Fibroblast of skin of right biceps (primary cell): Measurements from ENCODE around the gene TLX1.

Experiments used
- DNase-seq: peaks from one replicate; pipeline ENCODE4 v3.0.0-alpha.2; 2013

The TLX1 gene

DNA sequence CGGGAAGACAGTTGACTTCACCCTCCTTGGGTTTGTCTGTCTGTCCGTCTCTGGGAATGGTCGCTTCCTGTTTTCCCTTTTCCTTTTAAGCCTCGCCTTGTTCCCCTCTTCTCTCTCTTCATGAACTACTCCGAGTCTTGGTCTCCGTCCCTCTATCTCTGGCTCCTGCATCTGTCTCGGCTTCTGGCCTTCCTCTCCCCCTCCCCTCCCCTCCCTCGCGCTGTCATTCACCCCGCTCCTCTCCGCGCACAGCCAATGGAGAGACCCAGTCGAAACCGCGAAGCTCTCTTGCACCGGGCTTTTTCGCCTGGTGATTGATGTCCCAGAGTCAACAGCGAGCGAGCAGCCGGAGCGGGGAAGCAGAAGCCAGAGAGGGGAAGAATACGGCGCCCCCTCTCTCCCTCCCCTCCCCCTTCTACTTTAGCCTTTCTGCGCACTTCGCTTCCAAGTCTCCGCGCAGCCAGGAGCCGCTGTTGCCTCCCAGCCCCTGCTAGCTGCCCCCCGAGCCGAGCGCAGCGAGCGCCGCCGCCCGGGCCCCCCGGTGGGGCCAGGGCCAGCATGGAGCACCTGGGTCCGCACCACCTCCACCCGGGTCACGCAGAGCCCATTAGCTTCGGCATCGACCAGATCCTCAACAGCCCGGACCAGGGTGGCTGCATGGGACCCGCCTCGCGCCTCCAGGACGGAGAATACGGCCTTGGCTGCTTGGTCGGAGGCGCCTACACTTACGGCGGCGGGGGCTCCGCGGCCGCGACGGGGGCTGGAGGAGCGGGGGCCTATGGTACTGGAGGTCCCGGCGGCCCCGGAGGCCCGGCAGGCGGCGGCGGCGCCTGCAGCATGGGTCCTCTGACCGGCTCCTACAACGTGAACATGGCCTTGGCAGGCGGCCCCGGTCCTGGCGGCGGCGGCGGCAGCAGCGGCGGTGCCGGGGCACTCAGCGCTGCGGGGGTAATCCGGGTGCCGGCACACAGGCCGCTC, at the start of gene TLX1:
TLX1 (plus strand) TSS at position 317 of the 978 bp plus-strand sequence; CDS start at position 559, 242 bp downstream.
- DNase-seq = no peak

DNA sequence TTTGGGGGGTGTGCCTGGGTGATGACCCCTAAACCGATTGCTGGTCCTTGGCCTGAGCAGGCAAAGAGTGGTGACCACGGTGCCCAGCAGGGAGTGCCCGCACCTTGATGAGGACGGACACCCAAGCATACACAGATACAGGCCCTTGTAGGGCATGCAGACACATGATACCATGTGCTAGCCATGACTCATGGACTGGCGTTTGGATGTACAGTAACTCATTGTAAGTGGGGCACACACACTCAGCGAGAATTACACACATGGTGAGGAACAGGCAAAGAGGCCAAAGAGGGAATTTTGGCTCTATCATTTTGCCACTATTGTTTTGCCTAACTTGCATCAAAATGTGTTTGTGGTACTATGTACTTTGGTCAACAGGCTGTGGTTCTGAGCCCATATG, 45.3 kb upstream of the TLX1 start:
- no peak for DNase-seq

DNA sequence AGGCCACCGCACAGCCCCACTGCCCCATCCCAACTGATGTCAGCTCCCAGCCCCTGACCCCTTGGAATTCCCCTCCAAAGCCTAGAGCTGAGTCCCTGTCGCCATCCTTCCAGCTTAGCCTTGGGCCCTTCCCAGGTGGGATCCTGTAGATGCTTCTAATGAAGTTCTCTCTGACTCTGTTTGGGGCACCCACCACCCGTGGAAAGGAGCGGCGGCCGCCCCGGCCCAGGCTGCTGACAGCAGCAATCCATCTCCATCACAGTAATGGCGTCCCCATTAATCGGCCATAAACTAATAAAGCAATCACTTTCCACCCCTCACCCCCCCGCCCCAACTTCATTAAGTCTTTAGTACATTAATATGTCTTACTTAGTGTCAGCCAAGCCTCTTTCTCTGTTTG, 43.7 kb upstream of the TLX1 start:
- no peak for DNase-seq

DNA sequence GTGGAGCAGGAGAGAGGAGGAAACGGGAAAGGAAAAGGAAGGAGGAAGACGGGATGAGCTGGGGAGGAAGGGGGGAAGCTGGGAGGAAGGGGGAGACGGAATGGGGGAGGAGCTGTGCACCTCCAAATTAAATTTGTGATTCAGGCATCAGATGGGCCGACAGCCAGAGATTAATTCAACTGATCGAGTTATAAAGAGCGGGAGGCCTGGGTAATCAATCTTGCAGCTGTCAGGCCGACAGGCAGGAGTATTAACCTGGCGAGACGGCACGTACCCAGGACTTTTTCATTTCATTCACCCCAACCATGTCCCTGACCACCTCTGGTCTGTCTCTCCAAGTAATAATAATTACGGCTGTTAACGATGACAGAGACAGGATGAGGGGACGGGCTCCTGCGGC, 43.1 kb upstream of the TLX1 start:
- DNase-seq = no peak

DNA sequence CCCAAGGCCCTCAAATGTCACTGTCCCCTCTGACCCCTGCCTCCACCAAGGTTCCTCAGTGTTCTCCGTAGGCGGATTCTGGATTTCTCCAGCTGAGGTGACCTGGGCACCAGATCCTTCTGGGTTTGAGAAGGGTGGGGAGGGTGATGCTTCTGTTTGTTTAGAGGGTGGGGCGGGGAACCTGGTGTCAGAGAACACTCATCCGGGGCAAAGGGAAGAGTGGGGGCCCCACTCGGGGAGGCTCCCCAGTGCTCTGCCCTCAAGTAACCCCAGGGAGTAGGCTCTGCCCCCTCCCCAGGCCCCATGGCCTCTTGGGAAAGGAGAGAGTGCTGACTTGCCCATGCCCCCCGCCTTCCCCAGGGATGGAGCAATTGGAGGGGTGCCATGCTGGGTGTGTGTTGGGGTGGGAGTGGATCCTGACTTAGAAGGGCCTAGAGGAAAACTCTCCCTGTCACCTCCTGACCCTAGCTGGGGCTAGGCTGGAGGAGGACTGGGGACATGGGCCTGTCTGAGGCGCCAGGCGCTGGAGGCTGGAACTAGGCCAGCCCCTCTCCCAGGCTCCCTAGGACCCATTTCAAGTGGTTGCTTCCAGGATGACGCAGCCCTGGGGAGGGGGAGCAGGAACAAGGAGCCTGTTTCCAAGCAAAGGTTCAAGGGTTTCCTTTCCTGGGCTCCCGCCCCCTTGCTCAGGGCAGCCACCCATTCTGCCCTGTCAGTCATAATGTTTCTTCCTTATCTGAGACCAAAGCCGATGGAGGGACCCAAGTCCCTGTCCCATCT, 41.4 kb upstream of the TLX1 start:
- DNase-seq = no peak

DNA sequence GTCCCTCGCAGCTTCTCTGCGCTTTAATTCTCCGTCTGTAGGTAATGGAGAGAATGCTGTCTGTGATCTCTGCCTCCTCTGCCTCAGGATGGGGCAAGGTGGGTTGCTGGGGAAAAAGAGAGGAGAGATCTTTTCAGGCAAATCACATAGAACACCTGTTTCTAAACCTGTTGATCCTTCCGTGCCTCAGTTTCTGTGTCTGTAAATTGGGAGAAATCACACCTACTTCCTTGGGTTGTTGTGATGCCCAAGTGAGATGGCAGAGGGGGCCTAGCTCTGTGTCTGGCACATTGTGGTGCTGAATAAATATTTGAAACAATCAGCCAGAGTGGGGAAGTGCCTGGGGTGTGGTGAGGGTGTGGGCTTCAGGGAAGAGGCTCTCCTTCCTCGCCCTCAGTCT, 40.5 kb upstream of the TLX1 start:
- no peak for DNase-seq

DNA sequence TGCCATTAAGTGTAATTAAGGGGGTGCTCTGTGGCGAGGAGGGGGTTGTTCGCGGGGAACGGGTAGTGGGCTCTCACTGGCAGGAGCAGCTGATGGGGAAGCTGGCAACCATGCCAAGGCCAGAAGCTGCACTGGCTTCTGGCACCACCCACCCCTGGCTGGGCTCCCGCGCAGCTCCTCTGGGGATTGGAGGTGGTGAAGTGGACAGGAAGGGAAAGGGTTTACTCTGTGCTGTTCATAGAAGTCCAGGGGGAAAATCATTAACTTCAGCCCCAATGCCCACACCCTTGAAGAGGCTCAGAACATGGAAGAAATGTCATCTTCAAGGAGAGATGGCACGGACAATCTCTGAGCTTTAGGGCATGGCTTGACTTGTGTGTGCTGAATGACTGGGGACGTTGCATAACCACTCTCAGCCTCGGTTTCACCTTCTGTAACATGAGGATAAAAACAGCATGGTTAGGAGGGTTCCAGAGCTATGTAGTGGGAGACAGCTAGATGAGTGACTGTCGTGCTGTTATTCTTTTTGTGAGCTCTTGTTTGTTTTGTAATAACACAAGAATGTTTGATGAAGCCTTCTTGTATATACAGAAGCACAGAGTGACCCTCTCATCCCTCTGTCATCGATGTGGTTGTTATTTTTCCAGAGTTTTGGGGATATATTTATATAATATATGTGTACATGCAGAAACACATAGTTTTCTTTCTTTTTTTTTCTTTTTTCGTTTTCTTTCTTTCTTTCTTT, 39.4 kb upstream of the TLX1 start:
- no peak for DNase-seq

DNA sequence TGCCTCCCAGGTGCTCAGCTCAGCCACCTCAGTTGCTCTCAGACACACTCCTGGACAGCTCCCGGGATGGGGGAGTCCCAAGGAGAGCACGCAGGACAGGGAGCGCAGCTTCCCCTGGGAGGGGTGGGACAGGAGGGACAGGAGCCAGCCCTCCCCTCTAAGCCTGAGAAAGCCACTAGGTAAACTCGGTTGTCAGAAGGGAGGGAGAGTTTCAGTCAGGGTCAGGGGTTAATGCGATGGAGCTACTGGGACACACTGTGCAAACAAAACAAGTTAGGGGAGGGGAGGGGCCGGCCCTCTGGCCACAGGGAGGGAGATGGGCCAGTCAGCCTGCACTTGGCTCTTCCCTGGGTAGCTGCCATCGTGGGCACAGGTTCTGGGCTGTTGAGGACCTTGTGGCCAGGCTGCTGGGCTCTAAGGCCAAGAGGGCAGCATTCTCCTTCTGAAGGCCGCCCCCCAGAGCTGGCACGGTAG, 38.2 kb upstream of the TLX1 start:
- DNase-seq = no peak

DNA sequence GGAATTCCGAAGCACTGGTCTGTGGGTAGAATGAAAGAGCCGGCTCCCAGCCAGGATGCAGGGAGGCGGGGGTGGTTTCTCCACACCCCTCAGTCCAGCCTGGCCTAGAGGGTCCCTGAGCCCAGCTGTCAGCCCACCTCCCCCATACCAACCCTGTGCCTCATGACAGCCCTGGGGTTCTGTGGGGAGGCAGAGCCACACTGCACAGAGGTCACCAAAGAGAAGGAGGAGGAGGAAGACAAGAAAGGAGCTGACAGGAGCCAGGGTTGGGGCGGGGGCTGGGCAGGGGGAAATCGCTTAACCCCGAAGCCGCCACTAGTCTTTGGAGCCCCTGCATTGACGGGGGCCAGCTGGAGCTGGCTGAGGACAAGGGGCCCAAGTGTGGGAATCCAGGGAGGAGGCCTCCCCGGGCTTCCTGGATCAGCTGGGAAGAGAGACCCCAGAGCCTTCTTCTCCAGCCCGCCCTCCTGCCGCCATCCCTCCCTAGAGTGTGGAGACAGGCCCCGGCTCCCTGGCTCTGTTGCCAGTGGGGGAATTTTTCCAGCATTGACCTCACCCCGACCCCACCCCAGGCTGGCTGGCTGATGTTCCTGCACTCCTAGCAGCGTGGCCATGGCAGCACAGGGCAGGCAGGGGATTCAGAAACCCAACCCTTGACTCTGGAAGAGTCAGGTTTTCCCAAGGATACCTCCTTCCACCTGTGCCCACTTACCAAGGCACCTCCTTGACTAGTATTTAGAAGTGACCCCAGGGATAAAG, 36.8 kb upstream of the TLX1 start:
- DNase-seq = no peak

DNA sequence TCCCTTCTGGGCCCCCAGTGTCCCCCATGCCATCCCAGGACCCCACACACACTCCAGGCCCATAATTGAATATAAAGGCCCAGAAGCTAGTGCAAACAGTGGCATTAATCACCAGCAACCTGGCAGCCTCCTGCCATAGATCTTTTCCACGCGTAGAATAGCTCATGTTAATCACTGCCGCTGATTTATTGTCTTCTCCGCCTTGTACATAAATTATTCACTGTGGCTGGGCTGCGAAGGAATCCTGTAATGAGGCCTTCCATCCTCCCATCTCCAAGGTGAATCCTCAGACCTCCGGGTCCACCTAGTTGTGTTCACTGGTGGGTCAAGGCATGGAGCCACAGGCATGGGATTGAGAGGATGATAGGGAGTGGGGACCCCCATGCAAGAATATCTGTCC, 36.1 kb upstream of the TLX1 start:
- no peak for DNase-seq

DNA sequence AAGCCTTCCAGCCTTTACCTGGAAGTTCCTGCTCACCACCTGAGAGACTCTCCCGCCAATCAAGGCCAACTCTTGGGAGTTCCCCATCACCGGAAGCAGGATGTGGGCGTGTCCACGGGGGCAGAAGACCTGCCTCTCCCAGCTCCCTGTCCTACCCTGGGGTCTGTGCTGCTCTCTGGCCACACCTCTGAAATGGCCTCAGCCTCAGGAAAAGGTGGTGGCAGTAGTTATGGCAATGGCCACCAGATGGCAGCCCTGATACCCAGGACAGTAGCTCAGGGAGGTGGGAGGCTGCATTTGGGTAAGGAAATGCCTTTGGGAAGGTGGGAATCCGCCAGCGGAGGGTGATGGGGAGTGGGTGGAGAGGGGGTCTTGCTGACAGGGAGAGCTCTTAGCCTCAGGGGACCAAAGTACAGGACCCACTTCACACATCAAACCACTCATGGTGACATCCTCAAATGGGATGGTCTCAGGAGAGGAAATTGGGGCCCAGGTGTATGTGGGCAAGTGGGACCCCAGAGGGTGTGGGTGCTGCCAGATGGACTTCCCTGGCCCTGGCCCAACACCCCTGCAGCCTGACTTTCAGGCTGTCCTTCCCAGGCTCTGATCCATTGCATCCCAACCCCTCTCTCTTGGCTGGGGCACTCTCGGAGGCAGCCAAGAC, 35.4 kb upstream of the TLX1 start:
- peak; percentile 55 for DNase-seq

DNA sequence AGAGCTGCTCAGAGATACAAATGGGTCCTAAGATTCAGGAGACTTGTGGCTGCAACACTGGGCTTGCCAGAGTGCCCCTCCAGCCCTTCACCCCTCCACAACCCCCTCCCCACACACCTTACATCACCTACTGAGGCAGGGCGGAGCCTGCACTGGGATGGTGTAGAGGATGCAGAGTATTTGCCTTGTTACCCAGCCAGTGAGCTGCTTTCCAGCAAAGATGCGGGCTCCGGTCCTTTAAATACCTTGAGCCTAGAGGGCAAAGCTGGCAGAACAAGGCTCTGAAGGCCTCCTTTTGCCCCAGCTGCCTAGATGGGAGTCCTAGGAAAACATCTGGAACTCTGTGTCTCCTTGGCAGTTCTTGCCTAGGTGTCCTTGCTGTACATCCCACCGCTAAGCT, 34.7 kb upstream of the TLX1 start:
- no peak for DNase-seq

DNA sequence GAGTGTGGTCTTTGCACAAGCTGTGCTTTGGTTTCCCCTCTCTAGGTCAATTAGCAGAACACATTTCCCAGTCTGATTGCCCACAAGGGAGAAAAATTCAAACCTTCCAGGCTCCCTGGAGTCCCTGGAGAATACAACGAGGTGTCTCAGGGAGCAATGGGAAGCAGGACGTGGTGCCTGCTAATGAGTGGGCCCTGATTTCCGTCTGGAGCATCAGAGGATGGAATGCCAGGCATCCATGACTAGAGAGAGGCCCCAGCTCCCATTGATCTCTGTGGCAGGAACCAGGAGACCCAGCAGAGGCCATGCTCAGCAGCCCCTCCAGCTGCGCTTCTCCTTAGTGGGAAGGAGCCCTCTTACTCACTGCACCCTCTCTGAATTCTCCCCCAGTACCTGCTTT, 33.2 kb upstream of the TLX1 start:
- DNase-seq = peak; percentile 9

DNA sequence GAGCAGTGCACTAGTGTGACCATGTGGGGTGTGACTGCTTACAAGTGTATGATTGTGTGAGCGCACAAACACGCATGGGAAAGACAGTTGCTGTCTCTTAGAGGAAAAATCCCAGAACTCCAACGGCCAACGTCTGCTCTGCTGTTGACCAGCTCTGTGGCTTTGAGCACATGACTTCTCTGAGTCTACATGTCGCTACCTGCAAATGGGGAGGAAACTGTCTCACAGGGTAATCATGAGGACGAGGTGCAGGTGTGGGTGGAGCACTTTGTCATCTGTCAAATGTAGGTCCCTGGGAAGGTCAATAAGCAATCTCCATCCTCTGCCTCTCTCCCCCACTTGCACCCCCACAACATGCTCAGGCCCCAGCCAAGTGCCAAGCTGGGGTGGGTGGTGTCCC, 31.2 kb upstream of the TLX1 start:
- DNase-seq = no peak

DNA sequence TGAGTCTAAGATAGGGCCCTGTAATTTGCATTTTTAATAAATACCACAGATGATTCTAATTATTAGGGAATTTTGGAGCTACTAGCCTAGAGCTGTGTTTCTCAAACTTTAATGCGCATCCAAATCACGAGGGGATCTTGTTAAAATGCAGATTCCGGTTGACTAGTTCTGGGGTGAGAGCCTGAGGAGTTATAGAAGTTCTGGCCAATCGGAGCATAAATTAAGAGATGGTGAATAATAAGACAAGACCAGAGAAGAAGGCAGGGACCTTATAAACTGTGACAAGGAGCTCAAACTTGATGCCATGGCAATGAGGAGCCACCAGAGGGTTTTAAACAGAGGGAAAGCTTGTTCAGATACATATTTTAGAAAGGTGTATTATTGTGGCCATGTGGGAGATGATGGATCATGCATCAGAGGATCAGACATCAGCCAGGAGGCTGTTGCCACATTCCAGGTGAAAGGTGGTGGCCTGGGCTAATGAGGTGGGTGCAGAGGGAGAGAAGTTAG, 29.7 kb upstream of the TLX1 start:
- no peak for DNase-seq

DNA sequence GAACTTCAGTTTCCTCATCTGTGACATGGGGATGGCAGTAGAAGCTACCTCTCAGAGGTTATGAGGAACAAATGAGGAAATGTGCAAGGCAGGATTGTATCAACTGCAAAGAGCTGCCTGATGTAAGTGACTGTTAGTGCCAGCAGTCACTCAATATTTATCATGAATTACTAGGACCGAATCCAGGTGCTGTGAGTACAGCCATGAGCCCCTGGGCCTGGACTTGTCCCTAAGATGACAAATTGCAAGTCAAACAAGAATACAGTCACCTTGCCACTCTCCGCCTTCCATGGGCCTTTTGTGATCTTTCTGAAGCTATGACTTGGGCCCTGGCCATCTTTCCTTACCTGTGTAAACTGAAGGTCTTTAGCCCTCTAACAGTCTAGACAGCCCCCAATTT, 27.7 kb upstream of the TLX1 start:
- DNase-seq = no peak

DNA sequence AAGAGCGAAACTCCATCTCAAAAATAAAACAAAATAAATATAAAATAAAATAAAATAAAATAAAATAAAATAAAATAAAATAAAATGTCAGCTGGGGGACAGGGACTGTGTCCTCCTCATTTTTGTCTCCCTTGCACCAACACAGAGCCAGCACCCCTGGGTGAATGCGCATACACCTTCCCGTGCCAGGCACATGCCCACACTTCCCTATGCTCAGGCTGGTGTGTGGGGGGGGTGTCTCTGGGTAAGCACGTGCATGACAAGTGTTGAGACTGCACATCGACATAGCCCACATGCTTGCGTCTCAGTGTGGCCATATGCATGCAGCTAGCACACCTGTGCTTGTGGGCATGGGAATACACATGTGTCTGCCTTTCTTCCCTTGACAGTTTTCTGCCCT, 24.7 kb upstream of the TLX1 start:
- no peak for DNase-seq

DNA sequence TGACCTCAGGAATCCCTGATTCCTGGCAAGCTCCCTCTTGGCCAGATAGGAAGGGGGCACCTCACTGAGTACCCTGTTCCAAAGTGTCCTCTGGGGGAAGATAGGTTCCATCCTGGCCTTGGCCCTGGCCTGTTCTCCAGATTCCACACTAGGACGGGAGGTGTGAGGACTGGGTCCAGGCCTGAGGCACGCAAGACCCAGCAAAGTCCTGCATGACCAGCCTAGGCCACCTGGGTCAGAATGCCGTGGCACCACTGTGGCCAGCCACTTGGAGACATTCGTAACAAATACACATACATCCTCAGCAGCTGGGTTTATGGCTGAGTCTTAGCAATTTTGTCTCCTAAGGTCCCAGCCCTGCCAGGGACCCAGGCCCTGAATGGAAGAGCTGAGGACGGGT, 23.3 kb upstream of the TLX1 start:
- no peak for DNase-seq

DNA sequence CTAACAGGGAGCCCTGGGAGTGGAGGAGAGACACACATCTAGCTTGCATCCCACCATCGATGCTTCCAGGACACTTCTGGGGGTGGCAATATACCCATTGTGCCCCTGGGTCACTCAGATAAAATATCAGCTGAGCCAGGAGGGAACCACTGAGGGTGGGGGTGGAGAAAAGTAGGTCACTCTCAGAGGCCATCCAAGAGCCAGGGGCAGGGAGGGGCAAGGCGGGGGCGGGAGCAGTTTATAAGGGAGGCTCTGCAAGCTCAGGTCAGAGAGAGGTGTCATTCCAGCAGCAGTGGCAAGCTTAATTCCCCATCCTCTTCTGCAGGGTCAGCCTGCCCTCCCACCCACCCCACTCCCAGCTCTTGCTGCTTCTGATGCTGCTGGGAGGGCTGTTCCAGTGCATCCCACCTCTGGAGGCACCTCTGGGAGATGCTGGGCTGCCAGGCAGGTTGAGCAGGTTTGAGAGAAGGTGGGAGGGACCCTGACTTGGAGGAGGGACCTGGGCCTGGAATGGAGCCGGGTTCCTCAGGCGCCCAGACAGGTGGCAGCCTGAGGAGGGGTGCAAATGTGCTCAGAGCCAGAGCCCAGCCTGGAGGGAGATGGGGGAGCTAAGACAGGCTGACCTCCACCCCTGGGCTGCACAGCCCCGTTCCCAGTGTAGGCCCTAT, 20.1 kb upstream of the TLX1 start:
- DNase-seq = no peak

DNA sequence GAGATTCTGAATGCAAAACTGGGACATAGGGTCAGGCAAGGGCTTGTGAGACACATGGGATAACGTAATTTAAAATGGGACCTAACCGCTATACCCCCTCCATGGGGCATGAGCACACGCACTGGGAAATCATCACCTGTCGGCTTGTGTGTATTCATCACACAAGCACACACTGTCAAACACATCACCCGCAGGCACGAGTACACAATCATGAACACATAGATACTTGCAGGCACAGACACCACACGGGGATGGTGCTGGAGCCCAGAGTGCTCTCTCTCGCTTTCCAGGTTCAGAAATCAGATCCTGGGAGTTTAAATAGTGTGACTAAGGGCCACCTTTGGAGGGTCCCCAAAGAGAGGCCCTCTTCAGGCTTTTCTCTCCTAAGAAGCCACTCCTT, 19.6 kb upstream of the TLX1 start:
- DNase-seq = no peak
